DOHH2 (cell line): ENCODE results near the gene STUM.

ENCODE experiments used
- CTCF ChIP-seq: fragments of 200-600 bp; sonication (generic); IDR thresholded peaks from one replicate; pipeline ENCODE4 v1.5.1; 2014; ENCODE audit warnings: antibody characterized with exemption, mild to moderate bottlenecking, low read depth, low read length; ENCODE audit not compliant: poor library complexity, severe bottlenecking
- EZH2phosphoT487 ChIP-seq: fragments of 200-600 bp; sonication (generic); IDR thresholded peaks from 2 replicates; pipeline ENCODE4 v1.6.1; 2017; ENCODE audit warnings: borderline replicate concordance, mild to moderate bottlenecking, antibody characterized with exemption, low read length, moderate library complexity, mixed read lengths

DNA sequence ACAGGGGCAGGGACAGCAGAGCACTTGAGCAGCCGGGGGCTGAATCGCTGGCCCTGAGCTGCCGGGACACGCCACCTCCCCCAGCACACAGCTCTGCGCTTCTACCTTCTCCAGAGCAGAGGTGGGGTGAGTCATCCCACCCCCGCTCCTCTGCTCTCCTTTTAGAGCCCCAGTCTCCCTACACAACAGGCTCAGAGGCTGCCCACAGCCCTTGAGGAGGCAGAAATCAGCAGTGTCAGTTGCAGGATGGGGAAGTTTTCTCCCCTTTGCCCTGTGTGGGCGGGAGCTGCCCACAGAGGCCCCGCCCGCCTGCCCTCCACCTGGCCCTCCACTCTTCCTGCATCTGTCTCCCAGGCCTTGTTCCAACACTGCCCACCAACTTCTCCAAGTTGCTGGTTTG lies 94.6 kb downstream of the STUM start:
- TF ChIP-seq CTCF (no peak), EZH2phosphoT487 (no peak)
